ENCODE data around the gene SURF4.

SURF4 gene

DNA sequence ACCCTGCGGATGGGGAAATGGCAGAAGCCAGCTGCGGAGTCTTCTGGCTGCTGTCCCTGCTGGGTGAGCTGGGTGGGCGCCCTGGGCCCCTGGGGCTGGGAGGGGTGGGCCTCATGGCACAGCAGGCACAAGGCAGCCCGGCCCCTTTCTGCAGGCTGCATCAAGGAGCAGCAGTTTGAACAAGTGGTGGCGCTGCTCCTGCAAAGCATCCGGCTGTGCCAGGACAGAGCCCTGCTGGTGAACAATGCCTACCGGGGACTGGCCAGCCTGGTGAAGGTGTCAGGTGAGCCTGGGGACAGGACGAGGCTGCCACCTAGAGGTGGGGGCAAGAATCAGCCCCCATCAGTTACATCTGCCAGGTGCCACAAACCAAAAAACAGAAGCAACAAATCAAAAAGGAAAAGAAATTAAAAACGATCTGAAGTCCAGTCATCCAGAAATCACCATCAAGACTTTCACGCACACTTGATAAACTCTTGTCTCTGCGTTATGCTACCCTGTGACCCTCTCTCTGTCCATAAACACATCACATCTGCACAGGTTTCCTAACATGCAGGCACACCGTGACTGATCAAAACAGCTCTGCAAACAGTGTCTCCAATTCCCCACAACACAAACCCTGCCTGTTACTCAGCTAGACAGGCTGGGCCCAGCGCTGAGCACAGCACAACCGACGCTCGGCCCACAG, 28.1 kb upstream of the SURF4 start:
- TF ChIP-seq, protein P1, sequence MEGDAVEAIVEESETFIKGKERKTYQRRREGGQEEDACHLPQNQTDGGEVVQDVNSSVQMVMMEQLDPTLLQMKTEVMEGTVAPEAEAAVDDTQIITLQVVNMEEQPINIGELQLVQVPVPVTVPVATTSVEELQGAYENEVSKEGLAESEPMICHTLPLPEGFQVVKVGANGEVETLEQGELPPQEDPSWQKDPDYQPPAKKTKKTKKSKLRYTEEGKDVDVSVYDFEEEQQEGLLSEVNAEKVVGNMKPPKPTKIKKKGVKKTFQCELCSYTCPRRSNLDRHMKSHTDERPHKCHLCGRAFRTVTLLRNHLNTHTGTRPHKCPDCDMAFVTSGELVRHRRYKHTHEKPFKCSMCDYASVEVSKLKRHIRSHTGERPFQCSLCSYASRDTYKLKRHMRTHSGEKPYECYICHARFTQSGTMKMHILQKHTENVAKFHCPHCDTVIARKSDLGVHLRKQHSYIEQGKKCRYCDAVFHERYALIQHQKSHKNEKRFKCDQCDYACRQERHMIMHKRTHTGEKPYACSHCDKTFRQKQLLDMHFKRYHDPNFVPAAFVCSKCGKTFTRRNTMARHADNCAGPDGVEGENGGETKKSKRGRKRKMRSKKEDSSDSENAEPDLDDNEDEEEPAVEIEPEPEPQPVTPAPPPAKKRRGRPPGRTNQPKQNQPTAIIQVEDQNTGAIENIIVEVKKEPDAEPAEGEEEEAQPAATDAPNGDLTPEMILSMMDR (IDR thresholded peaks at IDR 0.05): peak; percentile 73

DNA sequence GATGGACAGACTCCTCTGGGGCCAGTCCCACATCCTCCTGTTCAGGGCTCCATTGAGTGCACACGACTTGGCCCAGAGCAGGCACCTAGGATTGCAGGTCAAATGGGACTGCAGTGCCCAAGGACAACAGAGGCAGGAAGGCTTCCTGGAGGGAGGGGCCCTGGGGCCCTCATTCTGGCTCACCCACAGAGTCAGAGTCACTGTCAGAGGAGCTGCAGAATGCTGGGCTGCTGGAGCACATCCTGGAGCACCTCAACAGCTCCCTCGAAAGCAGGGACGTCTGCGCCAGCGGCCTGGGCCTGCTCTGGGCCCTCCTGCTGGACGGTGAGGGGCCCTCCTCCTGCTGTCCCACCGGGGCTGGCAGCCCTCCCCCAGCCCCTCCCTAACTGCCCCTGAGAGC, 26.8 kb upstream of the SURF4 start:
- TF ChIP-seq, protein P1 (IDR thresholded peaks at IDR 0.05): no peak

DNA sequence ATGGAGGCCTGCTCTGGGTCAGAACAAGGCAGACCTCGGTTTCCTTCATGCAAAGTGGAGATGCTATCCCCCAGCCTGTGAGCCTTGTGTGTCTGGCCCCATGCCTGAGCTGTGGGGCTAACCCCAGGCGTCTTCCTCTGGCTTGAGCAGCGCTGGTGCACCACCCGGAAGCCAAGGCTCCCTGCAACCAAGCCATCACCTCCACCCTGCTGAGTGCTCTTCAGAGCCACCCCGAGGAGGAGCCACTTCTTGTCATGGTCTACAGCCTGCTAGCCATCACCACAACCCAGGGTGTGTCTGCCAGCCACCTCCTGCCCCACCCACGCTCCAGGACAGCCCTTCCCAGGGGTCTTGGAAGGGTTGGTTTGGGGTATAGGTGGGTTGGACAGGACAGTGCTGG, 25.7 kb upstream of the SURF4 start:
- TF ChIP-seq, protein P1 (IDR thresholded peaks at IDR 0.05): no peak

DNA sequence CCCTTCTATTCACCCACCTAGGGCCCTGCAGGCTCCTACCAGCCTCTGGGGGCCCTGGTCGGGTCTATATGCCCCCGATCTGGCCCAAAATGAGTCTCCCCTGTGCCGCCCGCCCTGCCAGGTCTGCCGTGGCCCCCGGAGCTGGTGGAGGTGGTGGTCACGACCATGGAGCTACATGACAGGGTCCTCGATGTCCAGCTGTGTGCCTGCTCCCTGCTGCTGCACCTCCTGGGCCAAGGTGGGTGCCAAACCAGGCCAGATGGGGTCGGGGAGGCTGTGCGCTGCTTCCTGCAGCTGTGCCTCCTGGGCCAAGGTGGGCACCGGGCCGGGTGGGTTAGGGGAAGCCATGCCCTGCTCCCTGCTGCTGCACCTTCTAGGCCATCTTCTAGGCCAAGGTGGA, 24.4 kb upstream of the SURF4 start:
- TF ChIP-seq, protein P1 (IDR thresholded peaks at IDR 0.05): no peak

DNA sequence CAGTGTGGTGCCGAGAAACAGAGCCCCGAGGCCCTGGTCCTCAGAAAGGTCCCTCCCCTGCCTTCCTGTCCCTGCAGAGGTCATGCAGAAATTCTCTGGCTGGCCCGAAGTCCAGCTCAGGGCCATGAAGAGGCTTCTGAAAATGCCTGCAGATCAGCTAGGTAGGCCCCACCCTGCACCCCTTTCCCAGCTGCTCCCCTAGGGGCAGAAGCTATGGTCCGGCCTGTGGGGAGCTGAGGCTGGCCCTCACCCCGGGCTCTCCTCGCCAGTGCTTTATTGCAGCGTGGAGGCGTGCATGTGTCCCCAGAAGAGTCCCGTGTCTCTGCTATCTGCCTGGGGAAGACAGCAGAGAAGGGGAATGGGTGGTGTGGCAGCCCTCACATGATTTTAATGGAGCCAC, 22.0 kb upstream of the SURF4 start:
- TF ChIP-seq, protein P1 (IDR thresholded peaks at IDR 0.05): no peak

DNA sequence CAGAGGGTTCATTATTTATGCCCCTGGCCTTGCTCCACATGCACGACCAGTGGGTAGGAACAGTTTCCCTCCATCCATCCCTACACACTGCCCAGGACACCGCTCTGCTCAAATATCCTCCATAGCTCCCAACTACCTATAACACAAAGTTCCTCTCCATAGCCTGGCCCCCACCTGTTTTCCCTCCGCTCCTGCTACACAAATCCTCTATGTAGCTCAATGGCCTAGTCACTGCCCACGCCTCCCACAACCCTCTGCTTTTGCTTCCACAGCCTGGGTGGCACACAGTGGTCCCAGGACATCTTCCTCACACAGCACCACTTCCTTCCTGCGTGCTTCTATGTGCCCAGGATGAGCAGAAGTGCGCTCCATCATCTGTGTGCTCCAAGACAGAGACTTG, 21.5 kb upstream of the SURF4 start:
- TF ChIP-seq, protein P1 (IDR thresholded peaks at IDR 0.05): no peak

DNA sequence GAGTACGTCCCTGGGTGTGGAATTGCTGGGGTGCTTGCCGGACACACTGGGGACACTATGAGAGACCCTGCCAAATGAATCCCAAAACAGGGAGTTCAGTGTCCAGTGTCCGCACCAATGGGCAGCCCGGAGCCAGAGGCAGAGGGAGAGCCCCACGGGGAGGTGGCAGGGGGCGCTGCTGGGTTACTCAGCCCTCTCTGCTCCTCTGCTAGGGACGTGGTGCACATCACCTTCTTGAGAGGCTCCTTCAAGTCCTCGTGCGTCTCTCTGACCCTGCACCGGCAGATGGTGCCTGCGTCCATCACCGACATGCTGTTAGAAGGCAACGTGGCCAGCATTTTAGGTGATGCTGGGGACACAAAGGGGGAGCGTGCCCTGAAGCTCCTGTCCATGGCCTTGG, 21.1 kb upstream of the SURF4 start:
- TF ChIP-seq, protein P1 (IDR thresholded peaks at IDR 0.05): peak; percentile 28; the same call in 1 of the 2 replicates
